ENCODE results near the gene C1QL3. TPM values are rescaled to one million over a fixed set of nuclear protein-coding genes. Genes with fewer than 3 reads are reported as not detected.

C1QL3 gene
- total and polyA plus RNA-seq, 9 donors: 0.07 to 0.11 TPM; not detected in 7

DNA sequence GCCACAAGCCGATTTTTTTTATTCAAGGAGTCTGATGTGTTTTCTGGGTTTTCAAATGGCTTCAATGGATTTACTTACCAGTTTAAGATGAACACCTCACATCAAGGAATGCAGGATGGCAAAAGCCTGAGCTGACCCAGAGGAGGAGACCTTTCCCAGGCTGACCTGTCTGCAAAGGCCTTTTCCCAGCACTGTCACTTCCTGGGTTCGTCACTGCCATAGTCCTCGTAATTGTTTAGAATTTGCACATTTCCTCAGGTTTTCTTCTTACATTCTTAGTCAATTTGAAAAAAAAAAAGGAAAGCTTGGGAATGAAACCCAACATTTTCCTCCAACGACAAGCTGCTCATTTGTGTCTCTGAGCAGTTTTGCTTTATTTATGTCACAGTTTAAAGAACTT, 42.9 kb downstream of the C1QL3 start:
- H3K27me3 ChIP-seq: no peaks in the 10 kb centered on the region
- no peaks in the 10 kb centered on the region for H3K4me1 ChIP-seq (ENCODE audit: insufficient read depth)
- intact Hi-C loops (cut with DNase I): no loop called here
- TF ChIP-seq POLR2A (IDR thresholded peaks at IDR 0.05) (no peak), EP300 (IDR thresholded peaks at IDR 0.05) (no peak)
- TF ChIP-seq, protein P1, sequence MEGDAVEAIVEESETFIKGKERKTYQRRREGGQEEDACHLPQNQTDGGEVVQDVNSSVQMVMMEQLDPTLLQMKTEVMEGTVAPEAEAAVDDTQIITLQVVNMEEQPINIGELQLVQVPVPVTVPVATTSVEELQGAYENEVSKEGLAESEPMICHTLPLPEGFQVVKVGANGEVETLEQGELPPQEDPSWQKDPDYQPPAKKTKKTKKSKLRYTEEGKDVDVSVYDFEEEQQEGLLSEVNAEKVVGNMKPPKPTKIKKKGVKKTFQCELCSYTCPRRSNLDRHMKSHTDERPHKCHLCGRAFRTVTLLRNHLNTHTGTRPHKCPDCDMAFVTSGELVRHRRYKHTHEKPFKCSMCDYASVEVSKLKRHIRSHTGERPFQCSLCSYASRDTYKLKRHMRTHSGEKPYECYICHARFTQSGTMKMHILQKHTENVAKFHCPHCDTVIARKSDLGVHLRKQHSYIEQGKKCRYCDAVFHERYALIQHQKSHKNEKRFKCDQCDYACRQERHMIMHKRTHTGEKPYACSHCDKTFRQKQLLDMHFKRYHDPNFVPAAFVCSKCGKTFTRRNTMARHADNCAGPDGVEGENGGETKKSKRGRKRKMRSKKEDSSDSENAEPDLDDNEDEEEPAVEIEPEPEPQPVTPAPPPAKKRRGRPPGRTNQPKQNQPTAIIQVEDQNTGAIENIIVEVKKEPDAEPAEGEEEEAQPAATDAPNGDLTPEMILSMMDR (IDR thresholded peaks at IDR 0.05): no peak
- H3K27ac ChIP-seq: no peak overlapping the region
- WGBS, 3 donors: 83 to 88% (median 87%) methylated on average over 4 of the region's 4 CpGs
- H3K36me3 ChIP-seq: no peaks in the 10 kb centered on the region
- no peaks in the 10 kb centered on the region for H3K9me3 ChIP-seq
- H3K4me3 ChIP-seq: no peak overlapping the region
- DNase-seq: no peak

DNA sequence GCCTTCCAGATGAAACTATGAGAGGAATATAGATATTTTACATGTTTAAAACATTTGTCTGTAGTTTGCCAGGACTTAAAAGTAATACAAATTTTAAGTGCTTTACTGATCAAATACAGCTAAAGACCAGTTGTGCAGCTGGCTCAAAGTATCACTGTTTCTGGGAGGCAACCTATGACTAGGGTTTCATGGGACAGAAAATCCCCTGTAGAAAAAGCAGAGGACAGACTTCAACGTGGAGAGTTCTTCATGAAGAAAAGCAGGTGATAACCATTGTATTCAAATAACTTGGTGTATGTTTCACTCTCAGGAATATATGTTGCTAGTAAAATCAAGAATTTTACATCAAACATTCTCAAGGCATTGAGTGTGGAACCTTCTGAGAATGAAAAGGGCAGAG, 43.9 kb downstream of the C1QL3 start:
- WGBS, 3 donors: 65 to 84% (median 74%) methylated on average over 1 of the region's 1 CpG

DNA sequence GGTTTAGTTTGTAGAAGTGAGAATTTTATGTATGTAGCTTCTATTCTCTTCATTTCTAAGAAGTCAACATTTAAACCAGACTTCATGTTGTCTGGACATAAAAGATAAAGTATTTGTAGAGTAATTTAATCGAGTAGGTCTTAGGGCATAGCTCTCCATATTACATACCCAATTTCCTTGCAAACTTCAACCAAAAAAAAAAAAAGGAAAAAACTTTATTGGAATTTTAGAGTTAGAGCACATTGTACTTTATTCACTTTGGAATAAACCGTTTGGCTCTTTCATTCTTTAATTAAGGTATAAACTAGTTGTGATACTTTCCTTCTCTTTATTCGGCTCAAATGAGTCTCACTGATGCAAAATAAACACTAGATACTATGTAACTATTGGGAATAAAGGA, 48.9 kb downstream of the C1QL3 start:
- no peaks in the 10 kb centered on the region for H3K36me3 ChIP-seq
- WGBS, 3 donors: 81 to 87% (median 81%) methylated on average over 3 of the region's 3 CpGs
- no peak for DNase-seq
- intact Hi-C loops (cut with DNase I): no loop called here
- no peaks in the 10 kb centered on the region for H3K9me3 ChIP-seq
- H3K27ac ChIP-seq: no peak overlapping the region
- H3K27me3 ChIP-seq: no peaks in the 10 kb centered on the region
- no peaks in the 10 kb centered on the region for H3K4me1 ChIP-seq (ENCODE audit: insufficient read depth)
- H3K4me3 ChIP-seq: no peak overlapping the region
- TF ChIP-seq, protein P1 (IDR thresholded peaks at IDR 0.05): no peak
- no peak for TF ChIP-seq EP300 (IDR thresholded peaks at IDR 0.05)
- no peak for TF ChIP-seq POLR2A (IDR thresholded peaks at IDR 0.05)

More for the DNA sequence above, 43.9 kb downstream of the C1QL3 start:
- Histone ChIP-seq H3K9me3 (no peaks in the 10 kb centered on the region), H3K27ac (no peak overlapping the region), H3K4me1 (ENCODE audit: insufficient read depth) (no peaks in the 10 kb centered on the region), H3K4me3 (no peak overlapping the region), H3K36me3 (no peaks in the 10 kb centered on the region), H3K27me3 (no peaks in the 10 kb centered on the region)
- intact Hi-C loops (cut with DNase I): no loop called here
- TF ChIP-seq EP300 (IDR thresholded peaks at IDR 0.05) (no peak), POLR2A (IDR thresholded peaks at IDR 0.05) (no peak)
- TF ChIP-seq, protein P1 (IDR thresholded peaks at IDR 0.05): no peak
- no peak for DNase-seq

DNA sequence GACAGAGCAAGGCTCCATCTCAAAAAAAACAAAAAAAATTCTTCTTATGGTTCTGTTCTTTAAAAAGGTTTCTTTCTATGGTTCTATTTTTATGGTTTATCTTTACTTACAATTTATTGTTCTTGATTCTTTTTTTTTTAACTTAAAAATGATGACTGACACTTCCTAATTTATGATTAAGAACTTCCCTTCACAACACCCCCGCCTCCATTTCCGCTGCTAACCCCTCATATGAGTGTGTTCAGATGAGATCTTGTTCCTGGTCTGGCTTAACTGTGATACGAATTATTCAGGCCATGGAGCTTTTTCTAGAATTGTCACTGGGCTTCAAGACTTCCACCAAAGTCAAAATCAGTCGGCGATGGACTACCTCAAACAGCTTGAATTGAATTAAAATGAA, 50.9 kb downstream of the C1QL3 start:
- TF ChIP-seq EP300 (IDR thresholded peaks at IDR 0.05) (no peak), POLR2A (IDR thresholded peaks at IDR 0.05) (no peak)
- TF ChIP-seq, protein P1 (IDR thresholded peaks at IDR 0.05): no peak
- Histone ChIP-seq H3K27me3 (no peaks in the 10 kb centered on the region), H3K4me1 (ENCODE audit: insufficient read depth) (no peaks in the 10 kb centered on the region), H3K36me3 (no peaks in the 10 kb centered on the region), H3K27ac (no peak overlapping the region), H3K4me3 (no peak overlapping the region), H3K9me3 (no peaks in the 10 kb centered on the region)
- intact Hi-C loops (cut with DNase I): no loop called here
- DNase-seq: no peak
- 81 to 85% (median 84%) methylated on average over 5 of the region's 5 CpGs for WGBS, 3 donors

Measured in ovary (tissue), 9 donors.